Bladder microvascular endothelial cell (primary cell): ENCODE measurements around the gene ANO9. TPM values are rescaled to one million over a fixed set of nuclear protein-coding genes. Genes with fewer than 3 reads are reported as not detected.

ENCODE experiments used
- total RNA-seq: library from RNA; depleted of rRNA; stranded (reverse); fragments of >200 nt; gene quantifications from 2 replicates; pipeline ENCODE4 v1.2.3, GENCODE V29; 2014

ANO9 gene
- 0.32 and 5.7 TPM in 2 replicates for total RNA-seq

GRCh38 chr11:441418-442274 is at the start of gene ANO9:
ANO9 (minus strand) TSS chr11:442011; CDS start chr11:441926, 85 bp downstream.

GRCh38 chr11:449889-450808 is 8.3 kb upstream of the ANO9 start, which contains the start of gene PTDSS2:
PTDSS2 (plus strand) TSS chr11:450279; CDS start chr11:450456, 177 bp downstream.

GRCh38 chr11:394034-394857 is 47.6 kb downstream of the ANO9 start, which contains the start of gene PKP3:
PKP3 (plus strand) TSS chr11:394209; CDS start chr11:394293, 84 bp downstream.

GRCh38 chr11:369336-370018 is 72.3 kb downstream of the ANO9 start, which contains the start of gene B4GALNT4:
B4GALNT4 (plus strand) TSS chr11:369499; CDS start chr11:369804, 305 bp downstream.

Other genes starting within 250 kb of the ANO9 start
- gene SCGB1C1, start 248.9 kb downstream of the ANO9 start, total RNA-seq = not detected in 2 replicates
- gene BET1L, start 234.6 kb downstream of the ANO9 start, total RNA-seq = 8.6 and 18.3 TPM in 2 replicates
- 144 and 223 TPM in 2 replicates for gene RIC8A, start 234.3 kb downstream of the ANO9 start, total RNA-seq
- gene SIRT3, start 205.7 kb downstream of the ANO9 start, total RNA-seq = 5.8 and 7.9 TPM in 2 replicates
- gene PSMD13, start 205.0 kb downstream of the ANO9 start, total RNA-seq = 168 and 170 TPM in 2 replicates
- gene NLRP6, start 163.6 kb downstream of the ANO9 start, total RNA-seq = not detected in 2 replicates
- 9.1 and 19.9 TPM in 2 replicates for gene PGGHG, start 152.9 kb downstream of the ANO9 start, total RNA-seq
- gene IFITM5, start 142.5 kb downstream of the ANO9 start, total RNA-seq = not detected in 2 replicates
- gene IFITM2, start 134.2 kb downstream of the ANO9 start, total RNA-seq = 82.6 and 114 TPM in 2 replicates
- gene IFITM1, start 128.0 kb downstream of the ANO9 start, total RNA-seq = 4.1 and 31.7 TPM in 2 replicates
- gene IFITM3, start 121.2 kb downstream of the ANO9 start, total RNA-seq = 44.7 and 77.2 TPM in 2 replicates
- 0.16 and 2.3 TPM in 2 replicates for gene B4GALNT4, start 72.5 kb downstream of the ANO9 start, total RNA-seq
- gene PKP3, start 47.8 kb downstream of the ANO9 start, total RNA-seq = 0.06 and 0.16 TPM in 2 replicates
- gene SIGIRR, start 27.0 kb downstream of the ANO9 start, total RNA-seq = 32.1 and 42.6 TPM in 2 replicates
- gene PTDSS2, start 8.3 kb upstream of the ANO9 start, total RNA-seq = 22.2 and 37.3 TPM in 2 replicates
- 206 and 271 TPM in 2 replicates for gene RNH1, start 65.2 kb upstream of the ANO9 start, total RNA-seq
- gene HRAS, start 93.6 kb upstream of the ANO9 start, total RNA-seq = 65.3 and 82.4 TPM in 2 replicates
- 0.32 and 1.2 TPM in 2 replicates for gene LRRC56, start 95.5 kb upstream of the ANO9 start, total RNA-seq
- gene LMNTD2, start 118.7 kb upstream of the ANO9 start, total RNA-seq = 1.2 and 1.8 TPM in 2 replicates
- gene RASSF7, start 119.0 kb upstream of the ANO9 start, total RNA-seq = 16.4 and 16.5 TPM in 2 replicates
- gene PHRF1, start 134.5 kb upstream of the ANO9 start, total RNA-seq = 19.9 and 33.0 TPM in 2 replicates
- gene IRF7, start 173.9 kb upstream of the ANO9 start, total RNA-seq = 13.1 and 17.6 TPM in 2 replicates
- gene CDHR5, start 182.9 kb upstream of the ANO9 start, total RNA-seq = not detected in 2 replicates
- not detected in 2 replicates for gene SCT, start 185.2 kb upstream of the ANO9 start, total RNA-seq
- not detected in 2 replicates for gene DRD4, start 195.3 kb upstream of the ANO9 start, total RNA-seq